ENCODE measurements around the gene TMEM229B.

TMEM229B gene

GRCh38 chr14:67490196-67490595 is 1.7 kb upstream of the TMEM229B start:
- Histone ChIP-seq H3K4me3 (ENCODE audit: insufficient read depth, low read depth, low read length) (no peak overlapping the region), H3K4me1 (ENCODE audit: control insufficient read depth, insufficient read depth, low read length) (no peaks in the 10 kb centered on the region), H3K27ac (ENCODE audit: insufficient read depth, low read depth, low read length, poor library complexity, severe bottlenecking) (no peak overlapping the region), H3K36me3 (ENCODE audit: control insufficient read depth, insufficient read depth, low read length) (no peaks in the 10 kb centered on the region), H3K9me3 (ENCODE audit: control insufficient read depth, low read length) (peaks cover 3% of the 10 kb centered on the region), H3K27me3 (ENCODE audit: control insufficient read depth, insufficient read depth, low read length, poor library complexity, severe bottlenecking) (no peaks in the 10 kb centered on the region)
- WGBS, 2 experiments, result 89 to 95% methylated on average over 4 of the region's 4 CpGs

DNA sequence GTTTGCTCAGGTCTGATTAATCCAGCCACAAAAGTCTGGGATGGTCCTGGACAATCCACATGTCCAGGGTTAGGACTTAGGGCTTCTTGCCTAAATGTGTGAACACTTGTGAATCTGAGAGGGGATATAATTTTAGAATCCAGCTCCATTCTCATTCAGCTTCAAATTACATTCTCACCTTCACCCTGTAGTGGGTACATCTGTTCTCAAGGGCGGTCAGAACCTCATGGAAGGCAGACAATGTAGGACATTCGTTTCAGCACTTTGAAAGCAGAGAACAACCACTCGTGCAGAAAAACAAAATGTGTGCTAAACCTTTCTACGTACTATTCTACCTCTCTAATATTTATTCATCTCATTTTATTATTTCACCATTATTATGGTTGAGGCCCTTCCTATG is 1.2 kb downstream of the TMEM229B start:
- Histone ChIP-seq H3K4me3 (ENCODE audit: insufficient read depth, low read depth, low read length) (no peak overlapping the region), H3K4me1 (ENCODE audit: control insufficient read depth, insufficient read depth, low read length) (no peaks in the 10 kb centered on the region), H3K36me3 (ENCODE audit: control insufficient read depth, insufficient read depth, low read length) (no peaks in the 10 kb centered on the region), H3K27ac (ENCODE audit: insufficient read depth, low read depth, low read length, poor library complexity, severe bottlenecking) (no peak overlapping the region), H3K9me3 (ENCODE audit: control insufficient read depth, low read length) (no peaks in the 10 kb centered on the region), H3K27me3 (ENCODE audit: control insufficient read depth, insufficient read depth, low read length, poor library complexity, severe bottlenecking) (no peaks in the 10 kb centered on the region)
- 88 to 91% methylated on average over 4 of the region's 4 CpGs for WGBS, 2 experiments

DNA sequence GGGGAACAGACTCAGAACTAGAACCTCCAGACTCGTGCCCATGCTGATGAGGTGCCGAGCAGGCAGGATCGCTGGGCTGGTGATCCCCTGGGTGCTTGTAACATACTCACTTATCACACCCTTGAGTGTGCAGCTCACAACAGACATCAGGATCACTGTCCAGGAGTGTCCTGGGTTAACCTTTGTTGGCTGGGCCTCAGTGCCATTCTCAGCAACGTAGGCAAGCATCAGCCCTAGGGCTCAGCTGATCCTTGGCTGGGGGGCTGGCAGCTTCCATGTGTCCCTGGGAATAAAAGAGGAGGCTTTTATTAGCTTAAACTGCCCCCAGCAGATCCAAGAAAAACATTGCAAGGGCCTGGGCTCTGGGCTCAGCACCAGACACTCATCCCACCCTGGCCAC is 1.6 kb downstream of the TMEM229B start:
- Histone ChIP-seq H3K27ac (ENCODE audit: insufficient read depth, low read depth, low read length, poor library complexity, severe bottlenecking) (no peak overlapping the region), H3K4me1 (ENCODE audit: control insufficient read depth, insufficient read depth, low read length) (no peaks in the 10 kb centered on the region), H3K27me3 (ENCODE audit: control insufficient read depth, insufficient read depth, low read length, poor library complexity, severe bottlenecking) (no peaks in the 10 kb centered on the region), H3K36me3 (ENCODE audit: control insufficient read depth, insufficient read depth, low read length) (no peaks in the 10 kb centered on the region), H3K4me3 (ENCODE audit: insufficient read depth, low read depth, low read length) (no peak overlapping the region), H3K9me3 (ENCODE audit: control insufficient read depth, low read length) (no peaks in the 10 kb centered on the region)
- WGBS, 2 experiments, result 92 to 96% methylated on average over 4 of the region's 4 CpGs

GRCh38 chr14:67485501-67486095 is 2.9 kb downstream of the TMEM229B start:
- no peaks in the 10 kb centered on the region for H3K36me3 ChIP-seq (ENCODE audit: control insufficient read depth, insufficient read depth, low read length)
- no peaks in the 10 kb centered on the region for H3K27me3 ChIP-seq (ENCODE audit: control insufficient read depth, insufficient read depth, low read length, poor library complexity, severe bottlenecking)
- no peaks in the 10 kb centered on the region for H3K4me1 ChIP-seq (ENCODE audit: control insufficient read depth, insufficient read depth, low read length)
- H3K9me3 ChIP-seq (ENCODE audit: control insufficient read depth, low read length), result no peaks in the 10 kb centered on the region
- H3K4me3 ChIP-seq (ENCODE audit: insufficient read depth, low read depth, low read length), result no peak overlapping the region
- WGBS, 2 experiments, result 90 to 94% methylated on average over 4 of the region's 4 CpGs
- H3K27ac ChIP-seq (ENCODE audit: insufficient read depth, low read depth, low read length, poor library complexity, severe bottlenecking), result no peak overlapping the region

GRCh38 chr14:67483579-67484285 is 4.8 kb downstream of the TMEM229B start:
- no peak overlapping the region for H3K27ac ChIP-seq (ENCODE audit: insufficient read depth, low read depth, low read length, poor library complexity, severe bottlenecking)
- 86 to 88% methylated on average over 8 of the region's 8 CpGs for WGBS, 2 experiments

GRCh38 chr14:67482231-67483164 is 6.0 kb downstream of the TMEM229B start:
- no peaks in the 10 kb centered on the region for H3K36me3 ChIP-seq (ENCODE audit: control insufficient read depth, insufficient read depth, low read length)
- H3K27me3 ChIP-seq (ENCODE audit: control insufficient read depth, insufficient read depth, low read length, poor library complexity, severe bottlenecking), result no peaks in the 10 kb centered on the region
- H3K4me1 ChIP-seq (ENCODE audit: control insufficient read depth, insufficient read depth, low read length), result no peaks in the 10 kb centered on the region
- no peaks in the 10 kb centered on the region for H3K9me3 ChIP-seq (ENCODE audit: control insufficient read depth, low read length)
- no peak overlapping the region for H3K27ac ChIP-seq (ENCODE audit: insufficient read depth, low read depth, low read length, poor library complexity, severe bottlenecking)
- no peak overlapping the region for H3K4me3 ChIP-seq (ENCODE audit: insufficient read depth, low read depth, low read length)
- 92 to 93% methylated on average over 8 of the region's 8 CpGs for WGBS, 2 experiments

More at GRCh38 chr14:67483579-67484285, 4.8 kb downstream of the TMEM229B start:
- H3K36me3 ChIP-seq (ENCODE audit: control insufficient read depth, insufficient read depth, low read length), result no peaks in the 10 kb centered on the region
- no peak overlapping the region for H3K4me3 ChIP-seq (ENCODE audit: insufficient read depth, low read depth, low read length)
- H3K27me3 ChIP-seq (ENCODE audit: control insufficient read depth, insufficient read depth, low read length, poor library complexity, severe bottlenecking), result no peaks in the 10 kb centered on the region
- H3K4me1 ChIP-seq (ENCODE audit: control insufficient read depth, insufficient read depth, low read length), result no peaks in the 10 kb centered on the region
- no peaks in the 10 kb centered on the region for H3K9me3 ChIP-seq (ENCODE audit: control insufficient read depth, low read length)

DNA sequence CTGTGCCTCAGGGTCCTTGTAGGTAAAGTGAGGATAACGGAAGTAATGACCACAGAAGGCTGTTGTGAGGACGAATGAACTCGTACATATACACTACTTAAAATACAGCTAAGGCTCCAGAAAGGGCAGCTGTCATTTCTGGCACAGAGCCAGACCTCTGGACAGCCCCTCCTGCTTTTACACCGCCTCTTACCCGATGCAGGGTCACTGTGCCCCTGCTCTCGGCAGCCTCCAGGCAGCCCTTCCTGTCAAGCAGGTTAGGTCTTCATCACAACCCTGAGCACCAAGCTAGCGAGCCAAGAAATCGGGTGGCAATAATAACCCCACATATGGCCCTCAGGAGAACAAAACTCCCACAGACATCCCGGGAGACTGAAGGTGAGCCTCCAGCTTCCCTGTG is 8.5 kb downstream of the TMEM229B start:
- 92 to 95% methylated on average over 9 of the region's 9 CpGs for WGBS, 2 experiments
- H3K27me3 ChIP-seq (ENCODE audit: control insufficient read depth, insufficient read depth, low read length, poor library complexity, severe bottlenecking), result no peaks in the 10 kb centered on the region
- H3K4me3 ChIP-seq (ENCODE audit: insufficient read depth, low read depth, low read length), result no peak overlapping the region
- no peak overlapping the region for H3K27ac ChIP-seq (ENCODE audit: insufficient read depth, low read depth, low read length, poor library complexity, severe bottlenecking)
- no peaks in the 10 kb centered on the region for H3K36me3 ChIP-seq (ENCODE audit: control insufficient read depth, insufficient read depth, low read length)
- H3K4me1 ChIP-seq (ENCODE audit: control insufficient read depth, insufficient read depth, low read length), result no peaks in the 10 kb centered on the region
- no peaks in the 10 kb centered on the region for H3K9me3 ChIP-seq (ENCODE audit: control insufficient read depth, low read length)

DNA sequence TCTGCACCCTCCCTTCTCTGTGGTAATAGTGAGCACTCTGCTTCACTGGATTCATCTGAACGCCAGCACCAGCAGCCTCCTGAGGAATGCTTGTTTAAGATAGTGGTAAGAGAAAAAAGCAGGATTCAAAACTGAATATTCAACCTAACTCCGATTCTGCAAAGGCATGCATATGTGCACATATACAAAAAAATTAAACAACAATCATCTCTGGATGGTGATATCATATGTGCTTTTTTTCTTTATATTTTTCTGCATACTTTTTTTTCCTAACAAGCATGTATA is 9.8 kb downstream of the TMEM229B start:
- Histone ChIP-seq H3K4me1 (ENCODE audit: control insufficient read depth, insufficient read depth, low read length) (no peaks in the 10 kb centered on the region), H3K36me3 (ENCODE audit: control insufficient read depth, insufficient read depth, low read length) (no peaks in the 10 kb centered on the region), H3K9me3 (ENCODE audit: control insufficient read depth, low read length) (no peaks in the 10 kb centered on the region), H3K27me3 (ENCODE audit: control insufficient read depth, insufficient read depth, low read length, poor library complexity, severe bottlenecking) (no peaks in the 10 kb centered on the region), H3K4me3 (ENCODE audit: insufficient read depth, low read depth, low read length) (no peak overlapping the region), H3K27ac (ENCODE audit: insufficient read depth, low read depth, low read length, poor library complexity, severe bottlenecking) (no peak overlapping the region)
- 100% methylated on average over 2 of the region's 2 CpGs; no CpG with 5 or more reads in 1 of the 2 experiments for WGBS, 2 experiments

DNA sequence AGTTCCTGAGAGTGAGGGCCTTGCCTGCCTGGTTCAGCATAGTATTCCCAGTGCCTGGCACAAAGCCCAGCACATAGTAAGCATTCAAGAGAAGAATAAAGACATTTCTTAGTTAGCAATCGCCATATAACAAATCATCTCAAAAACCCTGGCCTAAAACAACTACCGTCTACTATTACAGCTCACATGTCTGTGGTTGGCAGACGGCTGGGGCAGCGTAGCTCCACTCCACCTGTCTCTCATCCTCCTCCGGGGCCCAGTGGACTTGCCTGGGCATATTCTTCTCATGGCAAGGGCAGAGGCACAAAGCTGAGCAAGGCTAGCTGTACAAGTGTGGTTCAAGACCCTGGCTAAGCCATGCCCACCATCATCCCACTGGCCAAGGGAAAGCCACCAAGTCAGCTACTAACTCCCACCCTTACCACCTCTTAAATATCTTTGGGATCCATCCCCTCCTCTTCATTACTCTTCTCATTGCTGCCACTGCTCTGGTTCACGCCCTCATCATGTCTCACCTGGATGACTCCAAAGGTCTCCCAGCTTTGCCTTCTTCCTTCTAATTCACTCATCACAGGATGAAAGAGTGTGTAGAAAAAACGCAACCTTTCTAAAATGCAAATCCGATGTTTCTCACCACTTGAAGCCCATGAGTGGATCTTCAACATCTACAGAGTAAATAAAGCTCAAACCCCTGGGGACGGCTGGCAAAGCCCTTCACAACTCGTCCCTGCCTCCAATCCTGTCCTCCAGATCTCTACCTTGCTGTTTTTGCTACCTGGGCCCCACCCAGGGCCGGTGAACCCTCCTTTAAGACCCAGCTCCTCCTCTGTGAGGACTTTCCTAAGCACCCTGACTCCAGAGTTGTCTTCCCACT is 10.4 kb downstream of the TMEM229B start:
- no peaks in the 10 kb centered on the region for H3K9me3 ChIP-seq (ENCODE audit: control insufficient read depth, low read length)
- H3K4me1 ChIP-seq (ENCODE audit: control insufficient read depth, insufficient read depth, low read length), result no peaks in the 10 kb centered on the region
- no peak overlapping the region for H3K4me3 ChIP-seq (ENCODE audit: insufficient read depth, low read depth, low read length)
- no peak overlapping the region for H3K27ac ChIP-seq (ENCODE audit: insufficient read depth, low read depth, low read length, poor library complexity, severe bottlenecking)
- H3K27me3 ChIP-seq (ENCODE audit: control insufficient read depth, insufficient read depth, low read length, poor library complexity, severe bottlenecking), result no peaks in the 10 kb centered on the region
- 90 to 91% methylated on average over 11 of the region's 11 CpGs for WGBS, 2 experiments
- no peaks in the 10 kb centered on the region for H3K36me3 ChIP-seq (ENCODE audit: control insufficient read depth, insufficient read depth, low read length)

Measured in ectodermal cell (in vitro differentiated cells).